ENCODE results near the gene SHISA5. TPM values are rescaled to one million over a fixed set of nuclear protein-coding genes. Genes with fewer than 3 reads are reported as not detected.
"Not testable (repeated sequence)": the region's sequence is repeated elsewhere in the genome, so short reads cannot be mapped to it uniquely, and the experiment has no call there.

Gene SHISA5
- total RNA-seq, 1 experiment from 2014 or later, result 74.9 TPM

DNA sequence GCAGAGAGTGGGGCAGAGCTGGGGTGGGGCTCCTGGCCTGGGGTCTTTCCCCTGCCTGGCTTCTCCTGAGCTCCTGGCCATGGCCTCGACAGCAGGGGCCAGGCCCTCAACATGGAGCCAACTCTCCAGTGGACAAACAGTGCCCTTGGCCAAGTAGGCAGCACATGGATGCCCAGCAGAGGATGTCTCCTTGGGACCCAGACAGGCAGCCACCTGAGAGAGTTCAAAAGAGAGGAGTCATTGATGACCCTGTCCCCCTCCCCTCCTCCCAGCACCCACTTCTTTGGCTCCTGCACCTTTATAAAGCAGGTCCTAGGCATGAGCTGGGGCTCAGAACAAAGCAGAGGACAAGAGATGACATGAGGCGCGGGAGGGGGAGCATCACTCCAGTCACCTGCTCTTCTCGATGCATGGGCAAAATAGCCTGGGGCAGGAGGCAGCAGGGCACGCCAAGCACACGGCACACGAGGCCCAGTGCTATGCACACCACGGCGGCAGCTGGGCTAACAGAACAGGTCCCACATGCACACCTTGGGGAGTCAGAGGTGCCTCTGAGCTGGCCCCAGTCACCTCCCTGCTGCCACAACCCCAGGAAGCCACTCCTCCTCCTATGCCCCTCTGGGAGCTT is 27.4 kb downstream of the SHISA5 start:
- DNase-seq, result no peak
- Histone ChIP-seq H3K4me1 (peaks cover 3% of the 10 kb centered on the region; the same call in 1 of the 2 replicates), H3K27ac (no peak overlapping the region), H3K36me3 (no peaks in the 10 kb centered on the region), H3K9me3 (replicated peaks) (no peaks in the 10 kb centered on the region), H3K4me3 (no peak overlapping the region), H3K27me3 (no peaks in the 10 kb centered on the region)

DNA sequence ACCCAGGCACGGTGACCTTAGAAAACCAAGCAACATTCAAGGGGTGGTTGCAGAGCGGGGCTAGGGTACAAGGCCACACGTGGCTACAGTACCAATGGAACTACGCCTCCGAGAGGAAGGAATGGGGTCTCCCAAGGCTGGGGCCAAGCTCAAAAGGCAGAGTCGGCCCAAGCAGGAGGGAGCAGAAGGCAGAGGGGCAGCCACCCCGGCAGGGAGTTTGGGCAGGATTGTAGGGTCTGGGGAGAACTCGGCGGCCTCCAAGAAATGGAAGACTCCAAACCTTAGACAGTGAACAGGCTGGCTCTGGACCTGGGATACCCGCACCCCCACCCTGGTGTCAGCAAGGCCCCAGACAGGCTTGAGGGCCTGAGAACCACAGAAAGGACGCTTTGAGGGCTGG is 28.8 kb downstream of the SHISA5 start:
- H3K27ac ChIP-seq, result no peak overlapping the region

DNA sequence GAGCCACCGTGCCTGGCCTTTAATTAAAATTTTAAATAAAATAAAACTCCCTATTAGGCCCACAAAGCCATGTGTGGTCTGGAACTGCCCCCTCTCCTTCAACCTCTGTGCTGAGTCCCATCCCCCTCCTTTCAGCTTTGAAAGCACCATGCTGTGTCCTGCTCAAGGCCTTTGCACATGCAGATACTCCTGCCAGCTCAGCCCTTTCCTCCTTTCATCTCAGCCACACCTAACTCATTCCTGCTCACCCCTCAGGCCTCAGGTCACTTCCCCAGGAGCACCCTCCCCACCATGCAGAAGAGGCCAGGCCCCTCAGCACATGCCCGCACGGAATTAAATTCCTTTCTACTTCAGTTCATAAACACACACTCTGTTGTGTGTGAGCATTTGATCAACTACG is 29.4 kb downstream of the SHISA5 start:
- DNase-seq, result no peak
- no peaks in the 10 kb centered on the region for H3K9me3 ChIP-seq (replicated peaks)
- H3K27ac ChIP-seq, result no peak overlapping the region
- no peaks in the 10 kb centered on the region for H3K27me3 ChIP-seq
- peaks cover 13% of the 10 kb centered on the region for H3K4me1 ChIP-seq
- H3K4me3 ChIP-seq, result no peak overlapping the region
- H3K36me3 ChIP-seq, result no peaks in the 10 kb centered on the region

More for the DNA sequence above, 28.8 kb downstream of the SHISA5 start:
- H3K36me3 ChIP-seq, result no peaks in the 10 kb centered on the region
- peaks cover 7% of the 10 kb centered on the region for H3K4me1 ChIP-seq
- no peaks in the 10 kb centered on the region for H3K9me3 ChIP-seq (replicated peaks)
- DNase-seq, result no peak
- no peak overlapping the region for H3K4me3 ChIP-seq
- no peaks in the 10 kb centered on the region for H3K27me3 ChIP-seq

DNA sequence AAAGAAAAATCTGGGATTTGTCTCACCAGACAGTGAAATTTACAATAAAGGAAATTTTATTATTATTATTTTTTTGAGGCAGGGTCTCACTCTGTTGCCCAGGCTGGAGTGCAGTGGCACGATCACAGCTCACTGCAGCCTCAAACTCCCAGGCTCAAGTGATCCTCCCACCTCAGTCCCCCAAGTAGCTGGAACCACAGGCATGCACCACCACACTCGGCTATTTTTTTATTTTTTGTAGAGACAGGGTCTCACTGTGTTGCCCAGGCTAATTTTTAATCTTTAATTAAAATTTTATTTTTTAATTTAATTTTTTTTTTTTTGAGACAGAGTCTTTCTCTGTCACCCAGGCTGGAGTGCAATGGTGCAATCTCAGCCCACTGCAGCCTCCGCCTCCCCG is 29.9 kb downstream of the SHISA5 start:
- H3K27ac ChIP-seq; H3K27me3 ChIP-seq; H3K4me3 ChIP-seq; DNase-seq; H3K36me3 ChIP-seq; H3K9me3 ChIP-seq (replicated peaks): not testable (repeated sequence)
- peaks cover 15% of the 10 kb centered on the region for H3K4me1 ChIP-seq

DNA sequence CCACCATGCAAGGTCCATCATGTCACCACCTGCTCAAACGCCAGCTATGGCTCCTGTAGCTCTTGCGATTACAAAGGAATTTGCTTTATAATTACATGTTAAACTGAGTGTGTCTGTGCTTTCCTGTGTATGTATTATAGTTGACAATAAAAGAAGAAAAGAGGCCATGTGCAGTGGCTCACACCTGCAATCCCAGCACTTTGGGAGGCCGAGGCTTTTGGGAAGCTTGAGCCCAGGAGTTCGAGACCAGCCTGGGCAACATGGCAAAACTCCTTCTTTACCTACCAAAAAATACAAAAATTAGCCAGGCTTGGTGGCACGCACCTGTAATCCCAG is 30.4 kb downstream of the SHISA5 start:
- Histone ChIP-seq H3K27me3 (no peaks in the 10 kb centered on the region), H3K4me3 (peak overlapping the region; percentile 70; the same call in 1 of the 2 replicates), H3K27ac (peak overlapping the region; percentile 92; the same call in 1 of the 2 replicates), H3K9me3 (replicated peaks) (no peaks in the 10 kb centered on the region), H3K36me3 (no peaks in the 10 kb centered on the region), H3K4me1 (peaks cover 15% of the 10 kb centered on the region)
- DNase-seq, result no peak

DNA sequence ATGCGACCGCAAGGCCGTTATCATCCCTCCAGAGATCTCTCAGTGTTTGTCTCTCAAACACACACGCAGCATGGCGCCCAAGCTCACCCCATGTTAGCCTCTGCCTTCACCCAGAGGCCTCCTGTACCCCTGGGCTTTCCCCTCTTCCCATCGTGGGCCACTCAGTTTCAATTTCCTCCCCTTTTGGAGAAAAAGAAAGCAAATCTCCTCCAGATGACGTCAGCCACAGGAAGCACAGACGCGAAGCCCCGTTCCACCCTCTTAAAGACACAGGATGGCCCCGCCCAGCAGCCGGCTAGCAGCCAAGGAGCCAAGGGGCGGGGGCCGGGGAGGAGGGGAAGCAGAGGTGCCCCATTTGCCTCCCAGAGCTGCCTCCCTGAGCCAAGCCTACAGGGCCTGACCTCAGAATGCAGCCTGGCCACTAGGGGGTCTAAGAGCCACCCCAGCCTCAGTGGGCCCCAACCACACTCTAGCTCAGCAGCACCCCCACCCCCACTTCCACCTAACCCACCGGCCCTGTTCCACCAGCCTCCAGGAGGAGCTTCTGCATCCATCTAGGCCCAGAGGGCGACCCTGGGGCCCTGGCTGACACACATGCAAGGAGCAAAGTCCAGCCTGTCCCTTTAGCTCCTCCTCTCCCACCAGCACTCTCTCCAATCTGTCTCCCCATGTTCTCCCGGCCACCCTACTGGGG is 30.9 kb downstream of the SHISA5 start:
- H3K27me3 ChIP-seq, result no peaks in the 10 kb centered on the region
- no peaks in the 10 kb centered on the region for H3K9me3 ChIP-seq (replicated peaks)
- H3K4me3 ChIP-seq, result peak overlapping the region; percentile 70
- peak overlapping the region; percentile 92 for H3K27ac ChIP-seq
- no peaks in the 10 kb centered on the region for H3K36me3 ChIP-seq
- DNase-seq, result peak; percentile 93 to 95
- H3K4me1 ChIP-seq, result peaks cover 15% of the 10 kb centered on the region

DNA sequence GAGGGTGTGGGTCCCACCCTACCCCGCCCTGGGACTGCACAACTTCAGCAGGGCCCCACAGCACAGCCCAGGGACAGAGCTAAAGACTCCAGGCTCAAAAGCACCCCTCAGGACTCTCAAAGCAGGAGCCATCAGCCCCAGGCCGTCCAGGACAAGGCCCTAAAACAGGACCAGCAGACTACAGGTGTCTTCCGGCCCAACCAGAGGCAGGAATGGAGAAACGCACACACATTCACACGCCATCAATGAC is 31.4 kb downstream of the SHISA5 start:
- DNase-seq, result no peak

DNA sequence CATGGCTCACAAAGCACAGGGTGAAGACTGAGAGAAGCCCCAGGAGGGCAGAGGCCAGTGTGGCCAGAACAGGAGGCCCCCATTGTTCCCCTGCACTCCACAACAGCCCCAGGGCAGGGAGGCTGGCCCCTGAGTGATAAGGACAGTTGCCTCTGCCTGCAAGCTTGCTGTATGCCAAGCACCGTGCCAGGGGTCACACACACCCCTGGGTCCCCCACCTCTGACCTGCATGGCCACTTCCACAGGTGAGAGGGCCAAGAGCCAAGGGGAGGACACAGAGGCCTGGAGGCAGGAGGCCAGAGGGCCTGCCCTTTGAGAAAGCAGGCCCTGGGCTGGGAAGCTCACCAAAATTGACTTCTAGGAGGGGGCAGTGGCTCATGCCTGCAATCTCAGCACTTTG is 33.7 kb downstream of the SHISA5 start:
- H3K36me3 ChIP-seq, result no peaks in the 10 kb centered on the region
- H3K4me1 ChIP-seq, result peaks cover 19% of the 10 kb centered on the region
- no peaks in the 10 kb centered on the region for H3K9me3 ChIP-seq (replicated peaks)
- no peaks in the 10 kb centered on the region for H3K27me3 ChIP-seq
- H3K4me3 ChIP-seq, result no peak overlapping the region
- H3K27ac ChIP-seq, result peak overlapping the region; percentile 51
- peak; percentile 45 to 58 for DNase-seq

More for the DNA sequence above, 31.4 kb downstream of the SHISA5 start:
- H3K36me3 ChIP-seq, result no peaks in the 10 kb centered on the region
- peak overlapping the region; percentile 92 for H3K27ac ChIP-seq
- H3K4me3 ChIP-seq, result peak overlapping the region; percentile 70
- peaks cover 16% of the 10 kb centered on the region for H3K4me1 ChIP-seq
- H3K27me3 ChIP-seq, result no peaks in the 10 kb centered on the region
- H3K9me3 ChIP-seq (replicated peaks), result no peaks in the 10 kb centered on the region

DNA sequence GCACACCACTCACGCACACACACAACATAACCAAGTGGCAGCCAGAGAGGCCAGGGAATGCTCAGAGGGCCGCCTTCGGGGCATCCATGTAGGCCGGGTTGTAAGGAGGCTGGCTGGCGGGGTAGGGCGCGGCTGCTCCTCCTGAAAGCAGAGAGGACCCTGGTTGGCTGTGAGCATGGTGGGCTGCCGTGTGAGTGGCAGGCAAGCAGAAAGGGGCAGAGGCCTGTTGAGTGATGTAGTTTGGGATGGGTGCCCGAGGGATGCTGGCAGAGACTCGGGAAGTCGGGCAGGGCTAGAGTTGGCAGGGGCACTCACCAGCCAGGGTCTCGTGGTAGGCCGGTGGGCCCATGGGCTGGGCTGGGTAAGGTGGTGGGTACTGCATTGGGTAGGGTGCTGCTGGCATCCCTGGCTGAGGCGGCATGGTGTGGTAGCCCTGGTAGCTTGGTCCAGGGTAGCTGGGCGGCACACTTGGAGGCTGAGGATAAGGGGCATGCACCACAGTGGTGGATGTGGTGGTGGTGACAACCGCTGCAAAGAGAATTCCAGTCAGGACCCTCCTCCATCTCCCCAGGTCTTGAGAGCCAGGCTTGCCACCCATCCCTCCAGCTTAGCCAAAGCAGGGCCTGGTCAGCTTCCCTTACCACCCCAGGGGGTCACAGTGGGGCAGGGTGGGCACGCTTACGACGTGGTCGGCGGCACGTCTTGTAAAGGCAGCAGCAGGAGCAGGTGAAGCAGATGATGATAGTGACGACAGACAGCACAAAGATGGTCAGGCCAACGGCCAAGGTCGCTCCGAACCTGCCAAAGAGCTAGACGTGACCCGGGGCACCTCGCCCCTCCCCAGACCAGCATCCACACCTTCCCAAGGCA is 34.7 kb downstream of the SHISA5 start:
- H3K36me3 ChIP-seq, result no peaks in the 10 kb centered on the region

DNA sequence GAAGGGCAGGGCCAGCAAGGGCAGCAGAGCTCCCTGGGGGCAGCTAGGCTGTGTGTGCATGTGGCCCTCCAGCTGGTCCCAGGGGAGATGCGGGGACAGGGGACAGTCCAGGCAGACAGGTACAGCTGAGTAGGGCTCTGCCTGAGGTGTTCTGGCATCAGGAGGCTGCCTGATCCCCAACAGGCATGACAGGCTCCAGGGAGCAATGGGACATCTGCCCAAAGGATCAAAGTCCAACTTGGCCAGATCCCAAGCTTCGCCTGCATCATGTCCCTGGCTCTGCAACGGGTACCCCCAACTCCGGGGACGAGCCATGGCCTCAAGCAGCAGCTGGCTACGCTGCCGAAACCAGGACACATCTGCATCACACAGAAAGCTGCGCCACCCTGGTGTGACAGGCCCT is 35.6 kb downstream of the SHISA5 start:
- H3K36me3 ChIP-seq, result no peaks in the 10 kb centered on the region
- H3K4me1 ChIP-seq, result peaks cover 20% of the 10 kb centered on the region
- H3K9me3 ChIP-seq (replicated peaks), result no peaks in the 10 kb centered on the region
- no peak for DNase-seq
- H3K27me3 ChIP-seq, result no peaks in the 10 kb centered on the region
- no peak overlapping the region for H3K4me3 ChIP-seq
- H3K27ac ChIP-seq, result no peak overlapping the region

More for the DNA sequence above, 34.7 kb downstream of the SHISA5 start:
- Histone ChIP-seq H3K27ac (no peak overlapping the region; the same call in 1 of the 2 replicates), H3K27me3 (no peaks in the 10 kb centered on the region), H3K9me3 (replicated peaks) (no peaks in the 10 kb centered on the region), H3K4me1 (peaks cover 21% of the 10 kb centered on the region), H3K4me3 (no peak overlapping the region)
- peak in 1 of 2 experiments; percentile 9 for DNase-seq

DNA sequence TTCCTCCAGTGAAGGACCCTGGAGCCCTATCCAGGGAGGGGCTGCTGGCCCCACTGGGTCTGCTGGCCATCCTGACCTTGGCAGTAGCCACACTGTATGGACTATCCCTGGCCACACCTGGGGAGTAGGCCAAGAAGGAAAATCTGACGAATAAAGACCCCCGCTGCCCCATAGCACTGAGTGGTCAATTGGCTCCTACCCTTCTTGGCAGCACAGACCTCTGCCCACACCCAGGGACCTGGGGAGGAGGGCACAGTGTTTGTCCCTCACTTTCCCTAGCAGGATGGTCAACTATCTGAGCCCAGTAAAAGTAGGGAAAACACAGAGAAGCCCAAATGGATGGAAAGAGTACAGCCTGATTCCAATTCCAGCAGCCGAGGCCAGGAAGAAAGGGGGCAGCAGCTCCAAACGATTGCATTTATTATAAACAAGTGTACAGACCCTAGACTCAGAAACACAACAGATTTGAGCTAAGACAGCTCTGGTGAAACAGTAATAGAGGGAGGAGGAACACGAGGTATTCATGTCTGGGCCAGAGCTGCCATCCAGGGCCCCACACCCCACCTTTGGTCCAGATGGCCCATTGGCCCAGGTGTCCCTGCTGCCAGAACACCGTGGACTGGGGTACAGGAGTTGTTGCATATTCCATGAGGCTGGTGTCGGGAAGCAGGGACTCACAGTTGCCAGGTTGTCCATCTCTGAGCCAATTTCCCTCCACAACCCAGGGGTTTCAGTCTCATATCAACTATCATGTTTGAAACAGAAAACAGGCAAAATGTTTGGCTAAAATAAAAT is 36.3 kb downstream of the SHISA5 start:
- H3K36me3 ChIP-seq, result no peaks in the 10 kb centered on the region
- H3K27ac ChIP-seq, result no peak overlapping the region
- peaks cover 18% of the 10 kb centered on the region for H3K4me1 ChIP-seq
- DNase-seq, result no peak
- no peak overlapping the region for H3K4me3 ChIP-seq
- H3K9me3 ChIP-seq (replicated peaks), result no peaks in the 10 kb centered on the region
- H3K27me3 ChIP-seq, result no peaks in the 10 kb centered on the region

DNA sequence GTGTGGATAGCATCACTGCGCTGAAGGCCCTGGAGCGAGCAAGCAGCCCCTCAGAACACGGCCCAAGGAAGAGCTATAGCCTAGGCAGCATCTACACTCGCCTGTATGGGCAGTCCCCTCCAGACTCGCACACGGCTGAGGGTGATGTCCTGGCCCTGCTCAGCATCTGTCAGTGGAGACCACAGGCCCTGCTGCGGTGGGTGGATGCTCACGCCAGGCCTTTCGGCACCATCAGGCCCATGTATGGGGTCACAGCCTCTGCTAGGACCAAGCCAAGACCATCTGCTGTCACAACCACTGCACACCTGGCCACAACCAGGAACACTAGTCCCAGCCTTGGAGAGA is 36.9 kb downstream of the SHISA5 start:
- Histone ChIP-seq H3K36me3 (no peaks in the 10 kb centered on the region), H3K27ac (peak overlapping the region; percentile 95; the same call in 1 of the 2 replicates), H3K4me1 (peaks cover 18% of the 10 kb centered on the region), H3K27me3 (no peaks in the 10 kb centered on the region), H3K4me3 (peak overlapping the region; percentile 59), H3K9me3 (replicated peaks) (no peaks in the 10 kb centered on the region)
- no peak for DNase-seq

DNA sequence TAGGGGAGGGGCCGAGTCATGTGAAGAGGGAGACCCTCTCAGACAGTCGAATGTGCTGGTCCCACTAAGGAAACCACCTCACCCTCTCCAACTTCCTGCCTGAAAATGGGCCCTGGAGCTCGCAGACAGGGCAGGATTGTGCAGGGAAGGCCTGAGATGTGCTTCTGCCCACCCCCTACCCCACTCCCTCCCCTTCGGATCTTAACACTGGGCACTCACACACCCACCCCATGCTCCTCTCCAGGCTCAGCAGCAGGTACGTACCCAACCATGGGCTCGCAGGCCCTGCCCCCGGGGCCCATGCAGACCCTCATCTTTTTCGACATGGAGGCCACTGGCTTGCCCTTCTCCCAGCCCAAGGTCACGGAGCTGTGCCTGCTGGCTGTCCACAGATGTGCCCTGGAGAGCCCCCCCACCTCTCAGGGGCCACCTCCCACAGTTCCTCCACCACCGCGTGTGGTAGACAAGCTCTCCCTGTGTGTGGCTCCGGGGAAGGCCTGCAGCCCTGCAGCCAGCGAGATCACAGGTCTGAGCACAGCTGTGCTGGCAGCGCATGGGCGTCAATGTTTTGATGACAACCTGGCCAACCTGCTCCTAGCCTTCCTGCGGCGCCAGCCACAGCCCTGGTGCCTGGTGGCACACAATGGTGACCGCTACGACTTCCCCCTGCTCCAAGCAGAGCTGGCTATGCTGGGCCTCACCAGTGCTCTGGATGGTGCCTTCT is 37.4 kb downstream of the SHISA5 start:
- Histone ChIP-seq H3K4me3 (peak overlapping the region; percentile 59), H3K9me3 (replicated peaks) (no peaks in the 10 kb centered on the region), H3K36me3 (no peaks in the 10 kb centered on the region), H3K4me1 (peaks cover 18% of the 10 kb centered on the region), H3K27ac (peak overlapping the region; percentile 95), H3K27me3 (no peaks in the 10 kb centered on the region)
- DNase-seq, result peak; percentile 26 to 35
